ENCODE results near the gene FHIT. TPM values are rescaled to one million over a fixed set of nuclear protein-coding genes. Genes with fewer than 3 reads are reported as not detected.

The FHIT gene
- total RNA-seq, 4 donors from 2014 or later: 3.2 to 10.9 (median 6.4) TPM

DNA sequence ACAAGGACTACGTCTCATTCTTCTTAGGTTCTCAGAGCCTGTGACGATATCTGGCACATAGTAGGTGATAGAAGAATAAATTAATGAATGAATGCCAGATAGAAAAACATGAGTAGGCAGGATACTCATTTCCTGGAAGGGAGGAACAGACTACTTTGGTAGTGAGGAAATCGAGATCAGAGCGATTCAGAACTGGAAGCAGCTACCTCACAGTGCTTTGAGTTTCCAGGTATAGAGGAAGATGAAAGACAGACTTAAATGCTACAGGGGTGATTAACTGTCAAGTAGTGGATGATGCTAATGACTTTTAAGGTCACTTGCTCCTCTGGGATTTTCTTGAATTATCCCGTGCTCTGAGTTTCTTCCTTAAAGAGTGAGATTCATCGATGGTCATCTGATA lies 1249.9 kb downstream of the FHIT start:
- no peak for ATAC-seq (ENCODE audit: low FRiP score)
- DNase-seq (ENCODE audit: low spot score): no peak
- TF ChIP-seq, protein P1, sequence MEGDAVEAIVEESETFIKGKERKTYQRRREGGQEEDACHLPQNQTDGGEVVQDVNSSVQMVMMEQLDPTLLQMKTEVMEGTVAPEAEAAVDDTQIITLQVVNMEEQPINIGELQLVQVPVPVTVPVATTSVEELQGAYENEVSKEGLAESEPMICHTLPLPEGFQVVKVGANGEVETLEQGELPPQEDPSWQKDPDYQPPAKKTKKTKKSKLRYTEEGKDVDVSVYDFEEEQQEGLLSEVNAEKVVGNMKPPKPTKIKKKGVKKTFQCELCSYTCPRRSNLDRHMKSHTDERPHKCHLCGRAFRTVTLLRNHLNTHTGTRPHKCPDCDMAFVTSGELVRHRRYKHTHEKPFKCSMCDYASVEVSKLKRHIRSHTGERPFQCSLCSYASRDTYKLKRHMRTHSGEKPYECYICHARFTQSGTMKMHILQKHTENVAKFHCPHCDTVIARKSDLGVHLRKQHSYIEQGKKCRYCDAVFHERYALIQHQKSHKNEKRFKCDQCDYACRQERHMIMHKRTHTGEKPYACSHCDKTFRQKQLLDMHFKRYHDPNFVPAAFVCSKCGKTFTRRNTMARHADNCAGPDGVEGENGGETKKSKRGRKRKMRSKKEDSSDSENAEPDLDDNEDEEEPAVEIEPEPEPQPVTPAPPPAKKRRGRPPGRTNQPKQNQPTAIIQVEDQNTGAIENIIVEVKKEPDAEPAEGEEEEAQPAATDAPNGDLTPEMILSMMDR (IDR thresholded peaks at IDR 0.05): no peak

DNA sequence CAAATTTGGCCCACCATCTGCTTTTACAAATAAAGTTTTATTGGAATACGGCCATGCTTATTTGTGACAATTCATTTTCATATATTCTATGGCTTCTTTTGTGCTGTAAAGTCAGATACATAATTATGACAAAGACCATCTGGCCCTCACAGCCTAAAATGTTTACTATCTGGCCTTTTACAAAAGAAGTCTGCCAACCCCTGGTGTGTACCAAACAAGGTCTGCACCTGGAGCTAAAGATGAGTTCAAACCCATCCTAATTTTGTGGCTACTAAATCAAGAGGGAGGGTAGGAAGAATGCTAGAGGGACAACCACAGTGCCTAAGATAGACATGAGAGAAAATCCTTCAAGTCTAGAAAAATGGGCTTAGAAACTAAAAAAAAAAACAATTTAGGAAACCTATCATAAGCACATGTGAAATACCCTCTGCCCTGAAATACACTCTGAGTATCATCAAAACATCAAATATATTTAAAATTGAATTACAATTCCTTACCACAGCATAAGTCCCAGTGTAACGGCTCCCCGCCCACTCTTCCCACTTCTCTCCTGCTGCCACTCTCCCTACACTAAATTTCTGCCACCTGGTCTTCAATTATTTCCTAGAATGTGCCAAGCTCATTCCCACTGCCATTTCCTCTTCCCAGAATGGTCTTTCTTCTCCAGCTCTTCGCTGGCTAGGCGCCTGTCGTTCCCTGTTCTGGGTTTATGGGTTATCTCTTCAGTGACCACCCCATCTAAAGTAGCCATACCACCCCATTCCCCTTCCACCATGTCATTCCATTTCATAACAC lies 1250.7 kb downstream of the FHIT start:
- ATAC-seq (ENCODE audit: low FRiP score) (no peak), DNase-seq (ENCODE audit: low spot score) (no peak)
- TF ChIP-seq, protein P1 (IDR thresholded peaks at IDR 0.05): no peak

DNA sequence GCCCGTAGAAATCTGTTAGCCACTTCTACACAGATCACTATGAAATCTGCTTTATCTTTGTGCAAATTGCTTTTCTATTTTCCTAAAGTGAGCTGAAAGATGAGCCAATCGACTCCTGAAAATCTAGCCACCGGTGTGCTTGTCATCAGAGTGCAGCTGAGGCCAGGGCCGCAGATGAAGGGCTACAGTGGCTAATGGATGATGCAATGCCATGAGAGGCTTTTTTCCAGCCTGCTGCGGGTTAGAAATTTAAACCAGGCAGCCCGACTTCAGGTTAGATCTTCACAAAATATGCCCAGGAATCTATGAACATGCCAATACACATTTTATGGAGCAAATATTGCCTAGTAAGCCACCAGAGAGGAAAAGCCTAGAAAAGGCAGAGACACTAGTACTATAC lies 1253.2 kb downstream of the FHIT start:
- DNase-seq (ENCODE audit: low spot score) (no peak), ATAC-seq (ENCODE audit: low FRiP score) (no peak)
- TF ChIP-seq, protein P1 (IDR thresholded peaks at IDR 0.05): no peak

DNA sequence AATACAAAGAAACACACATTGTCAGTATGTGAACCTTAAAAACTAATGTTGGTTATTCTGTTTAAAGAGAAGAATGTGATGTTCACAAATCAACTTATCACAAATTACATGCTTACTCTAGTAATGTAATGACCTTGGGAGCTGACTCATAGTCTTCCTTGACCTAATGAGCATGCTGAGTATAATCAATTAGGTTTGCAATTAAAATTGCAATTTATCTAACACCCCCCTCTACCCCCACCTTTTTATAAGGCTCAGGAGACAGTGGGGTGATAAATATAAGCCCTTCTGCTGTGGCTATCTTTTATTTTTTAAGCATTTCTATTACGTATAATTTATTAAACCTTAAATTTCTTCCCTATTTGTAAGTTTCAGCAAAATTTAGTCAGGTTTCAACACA lies 1253.7 kb downstream of the FHIT start:
- TF ChIP-seq, protein P1 (IDR thresholded peaks at IDR 0.05): no peak
- DNase-seq (ENCODE audit: low spot score): no peak
- no peak for ATAC-seq (ENCODE audit: low FRiP score)

DNA sequence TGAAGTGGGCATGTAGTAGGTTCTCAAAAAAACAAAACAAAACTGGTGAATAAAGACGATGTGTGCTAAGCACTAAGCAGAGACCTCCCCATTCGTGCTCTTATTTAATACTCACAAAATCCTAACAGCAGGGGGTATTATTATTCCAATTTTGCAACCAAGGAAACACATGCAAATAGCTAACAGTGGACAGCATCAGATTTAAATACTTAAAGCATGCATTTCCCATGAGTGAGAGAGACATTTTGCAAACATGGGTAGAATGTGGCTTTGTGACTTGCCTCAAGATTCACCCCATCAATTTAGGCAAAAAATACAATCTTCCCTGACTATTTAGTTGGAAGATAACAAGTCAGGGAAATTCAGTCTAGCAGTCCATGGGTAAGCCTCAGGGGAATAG lies 1255.2 kb downstream of the FHIT start:
- no peak for ATAC-seq (ENCODE audit: low FRiP score)
- TF ChIP-seq, protein P1 (IDR thresholded peaks at IDR 0.05): no peak
- DNase-seq (ENCODE audit: low spot score): no peak

DNA sequence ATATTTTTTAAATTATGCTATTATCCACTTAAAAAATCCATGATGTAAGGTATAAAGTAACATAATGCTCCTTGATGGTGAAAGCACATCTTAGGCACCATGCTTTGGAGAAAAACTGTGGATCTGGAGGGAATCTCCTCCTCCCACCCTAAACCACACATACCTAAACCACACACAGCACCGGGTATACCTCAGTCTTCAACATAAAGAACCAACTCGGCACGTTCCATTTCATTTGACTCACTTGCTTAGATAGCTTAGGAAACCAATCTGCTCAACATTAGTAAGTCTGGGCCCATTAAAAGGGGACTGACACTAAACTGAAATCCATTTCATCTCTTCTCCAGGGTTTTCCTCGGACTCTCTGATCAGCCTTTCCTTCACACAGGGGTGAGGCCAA lies 1255.7 kb downstream of the FHIT start:
- ATAC-seq (ENCODE audit: low FRiP score): no peak
- TF ChIP-seq, protein P1 (IDR thresholded peaks at IDR 0.05): no peak

DNA sequence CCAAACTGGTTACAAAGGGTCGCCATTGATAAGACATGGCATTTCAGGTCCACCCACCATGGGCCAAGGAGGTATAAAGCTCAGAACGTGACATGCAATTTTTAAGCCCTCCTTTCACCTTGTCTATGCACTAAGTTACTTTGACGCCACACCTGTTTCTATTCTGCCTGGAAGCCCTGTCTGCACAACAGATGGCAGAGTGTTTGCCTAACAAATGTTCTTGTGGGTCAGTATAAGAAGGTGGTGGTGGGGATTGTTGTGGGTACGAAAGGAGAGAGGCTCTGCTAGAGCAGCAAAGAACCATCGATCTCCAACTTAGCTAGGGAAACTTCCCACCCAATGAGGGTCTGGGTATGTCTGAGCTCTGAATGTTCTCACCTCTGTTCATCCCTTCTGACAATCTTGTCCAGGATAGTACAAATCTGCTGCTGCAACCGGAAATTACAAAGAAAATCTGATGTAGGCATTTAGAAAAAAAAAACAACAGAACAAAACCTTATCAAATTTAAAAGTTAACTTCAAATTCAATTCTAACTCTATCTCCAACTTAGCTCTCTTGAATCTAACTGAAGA lies 1256.4 kb downstream of the FHIT start:
- ATAC-seq (ENCODE audit: low FRiP score) (no peak), DNase-seq (ENCODE audit: low spot score) (no peak)
- TF ChIP-seq, protein P1 (IDR thresholded peaks at IDR 0.05): no peak

More for the DNA sequence above, 1255.7 kb downstream of the FHIT start:
- no peak for DNase-seq (ENCODE audit: low spot score)

Data from omental fat pad (tissue), 4 donors.